ENCODE results near the gene L3MBTL4. TPM values are rescaled to one million over a fixed set of nuclear protein-coding genes. Genes with fewer than 3 reads are reported as not detected.

Gene L3MBTL4
- total RNA-seq, 4 donors from 2014 or later, result 3.6 to 9.0 (median 5.0) TPM

GRCh38 chr18:6031442-6031841 is 383.3 kb downstream of the L3MBTL4 start:
- no peaks in the 10 kb centered on the region for H3K27me3 ChIP-seq
- WGBS, 2 donors, result 63 to 93% methylated on average over 2 of the region's 2 CpGs
- no peak overlapping the region for H3K4me3 ChIP-seq
- no peak overlapping the region for H3K27ac ChIP-seq
- intact Hi-C loops (cut with DNase I), result no loop called here
- DNase-seq, result no peak
- H3K36me3 ChIP-seq, result no peaks in the 10 kb centered on the region
- no peaks in the 10 kb centered on the region for H3K4me1 ChIP-seq
- no peak for TF ChIP-seq POLR2A (IDR thresholded peaks at IDR 0.05)
- TF ChIP-seq, protein P1, sequence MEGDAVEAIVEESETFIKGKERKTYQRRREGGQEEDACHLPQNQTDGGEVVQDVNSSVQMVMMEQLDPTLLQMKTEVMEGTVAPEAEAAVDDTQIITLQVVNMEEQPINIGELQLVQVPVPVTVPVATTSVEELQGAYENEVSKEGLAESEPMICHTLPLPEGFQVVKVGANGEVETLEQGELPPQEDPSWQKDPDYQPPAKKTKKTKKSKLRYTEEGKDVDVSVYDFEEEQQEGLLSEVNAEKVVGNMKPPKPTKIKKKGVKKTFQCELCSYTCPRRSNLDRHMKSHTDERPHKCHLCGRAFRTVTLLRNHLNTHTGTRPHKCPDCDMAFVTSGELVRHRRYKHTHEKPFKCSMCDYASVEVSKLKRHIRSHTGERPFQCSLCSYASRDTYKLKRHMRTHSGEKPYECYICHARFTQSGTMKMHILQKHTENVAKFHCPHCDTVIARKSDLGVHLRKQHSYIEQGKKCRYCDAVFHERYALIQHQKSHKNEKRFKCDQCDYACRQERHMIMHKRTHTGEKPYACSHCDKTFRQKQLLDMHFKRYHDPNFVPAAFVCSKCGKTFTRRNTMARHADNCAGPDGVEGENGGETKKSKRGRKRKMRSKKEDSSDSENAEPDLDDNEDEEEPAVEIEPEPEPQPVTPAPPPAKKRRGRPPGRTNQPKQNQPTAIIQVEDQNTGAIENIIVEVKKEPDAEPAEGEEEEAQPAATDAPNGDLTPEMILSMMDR (IDR thresholded peaks at IDR 0.05), result no peak
- no peaks in the 10 kb centered on the region for H3K9me3 ChIP-seq

DNA sequence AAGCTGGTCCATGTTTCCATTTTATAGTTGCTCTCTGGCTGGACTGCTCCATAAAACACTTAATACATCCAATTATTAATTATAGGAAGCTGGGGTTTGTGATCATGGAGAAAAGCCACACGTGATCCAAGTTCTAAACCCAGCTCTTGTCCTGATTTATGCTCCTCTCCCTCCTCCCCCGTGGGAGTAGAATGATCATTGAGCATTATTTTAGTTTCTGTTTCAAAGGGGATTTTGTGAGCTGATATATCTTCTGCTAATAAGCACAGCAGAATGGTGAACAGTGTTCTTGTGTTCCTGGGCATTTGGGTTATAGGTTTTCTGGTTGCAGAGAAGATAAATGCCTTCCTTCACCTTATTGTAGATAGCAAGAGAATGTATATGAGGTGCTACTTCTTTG is 383.7 kb downstream of the L3MBTL4 start:
- TF ChIP-seq, protein P1 (IDR thresholded peaks at IDR 0.05), result no peak
- TF ChIP-seq POLR2A (IDR thresholded peaks at IDR 0.05), result no peak
- H3K4me3 ChIP-seq, result no peak overlapping the region
- no peaks in the 10 kb centered on the region for H3K4me1 ChIP-seq
- no peaks in the 10 kb centered on the region for H3K9me3 ChIP-seq
- intact Hi-C loops (cut with DNase I), result no loop called here
- 42 to 70% methylated on average over 2 of the region's 2 CpGs for WGBS, 2 donors
- no peaks in the 10 kb centered on the region for H3K36me3 ChIP-seq
- no peak overlapping the region for H3K27ac ChIP-seq
- no peak for DNase-seq
- no peaks in the 10 kb centered on the region for H3K27me3 ChIP-seq

- no peak overlapping the region for H3K27ac ChIP-seq
- 66 to 74% methylated on average over 2 of the region's 2 CpGs for WGBS, 2 donors
- no peak for TF ChIP-seq POLR2A (IDR thresholded peaks at IDR 0.05)
- TF ChIP-seq, protein P1 (IDR thresholded peaks at IDR 0.05), result no peak
- no peaks in the 10 kb centered on the region for H3K27me3 ChIP-seq
- H3K4me3 ChIP-seq, result no peak overlapping the region
- DNase-seq, result no peak
- H3K9me3 ChIP-seq, result no peaks in the 10 kb centered on the region
- no peaks in the 10 kb centered on the region for H3K4me1 ChIP-seq
- H3K36me3 ChIP-seq, result no peaks in the 10 kb centered on the region
- intact Hi-C loops (cut with DNase I), result no loop called here
These were observed 389.9 kb downstream of the L3MBTL4 start for GRCh38 chr18:6024745-6025248.

GRCh38 chr18:6023551-6023950 is 391.2 kb downstream of the L3MBTL4 start:
- no peak overlapping the region for H3K27ac ChIP-seq
- H3K4me1 ChIP-seq, result no peaks in the 10 kb centered on the region
- no peak for DNase-seq
- intact Hi-C loops (cut with DNase I), result no loop called here
- H3K27me3 ChIP-seq, result no peaks in the 10 kb centered on the region
- no peaks in the 10 kb centered on the region for H3K9me3 ChIP-seq
- no peaks in the 10 kb centered on the region for H3K36me3 ChIP-seq
- 83 to 86% methylated on average over 7 of the region's 7 CpGs for WGBS, 2 donors
- no peak overlapping the region for H3K4me3 ChIP-seq
- TF ChIP-seq POLR2A (IDR thresholded peaks at IDR 0.05), result no peak
- TF ChIP-seq, protein P1 (IDR thresholded peaks at IDR 0.05), result no peak

DNA sequence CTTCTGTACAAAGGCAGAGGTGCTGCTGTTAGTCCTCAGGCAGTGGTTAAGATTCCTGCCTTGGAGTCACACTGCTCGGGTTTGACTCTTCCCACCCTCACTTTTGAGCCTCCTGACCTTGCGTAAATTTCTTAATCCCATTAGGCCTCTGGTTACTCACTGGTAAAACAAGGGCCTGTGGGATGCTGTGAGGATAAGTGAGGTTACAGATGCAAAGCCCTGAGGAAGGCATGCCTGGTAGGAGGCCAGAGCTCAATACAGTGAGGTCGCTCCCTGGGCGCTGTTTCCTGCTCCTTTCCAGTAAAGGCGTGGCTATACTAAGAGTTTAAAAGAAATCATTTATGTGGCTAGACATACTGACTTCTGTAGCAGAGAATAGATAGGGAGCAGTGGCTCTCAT is 391.9 kb downstream of the L3MBTL4 start:
- no peak for DNase-seq
- H3K36me3 ChIP-seq, result no peaks in the 10 kb centered on the region
- TF ChIP-seq, protein P1 (IDR thresholded peaks at IDR 0.05), result no peak
- no peak for TF ChIP-seq POLR2A (IDR thresholded peaks at IDR 0.05)
- H3K27me3 ChIP-seq, result no peaks in the 10 kb centered on the region
- no peak overlapping the region for H3K27ac ChIP-seq
- no peaks in the 10 kb centered on the region for H3K9me3 ChIP-seq
- no peaks in the 10 kb centered on the region for H3K4me1 ChIP-seq
- no peak overlapping the region for H3K4me3 ChIP-seq
- intact Hi-C loops (cut with DNase I), result no loop called here
- WGBS, 2 donors, result 65 to 74% methylated on average over 4 to 5 of the region's 5 CpGs

Measured in esophagus squamous epithelium (tissue), 5 donors.